ENCODE data around the gene MBP.

MBP gene

GRCh38 chr18:76943542-76944339 lies 188.8 kb downstream of the MBP start:
- DNase-seq (ENCODE audit: low read depth), result no peak

- no peak for DNase-seq (ENCODE audit: low read depth)
Measured at GRCh38 chr18:76941284-76941683, 191.3 kb downstream of the MBP start.

GRCh38 chr18:76938619-76939018 lies 194.0 kb downstream of the MBP start:
- DNase-seq (ENCODE audit: low read depth), result no peak

DNA sequence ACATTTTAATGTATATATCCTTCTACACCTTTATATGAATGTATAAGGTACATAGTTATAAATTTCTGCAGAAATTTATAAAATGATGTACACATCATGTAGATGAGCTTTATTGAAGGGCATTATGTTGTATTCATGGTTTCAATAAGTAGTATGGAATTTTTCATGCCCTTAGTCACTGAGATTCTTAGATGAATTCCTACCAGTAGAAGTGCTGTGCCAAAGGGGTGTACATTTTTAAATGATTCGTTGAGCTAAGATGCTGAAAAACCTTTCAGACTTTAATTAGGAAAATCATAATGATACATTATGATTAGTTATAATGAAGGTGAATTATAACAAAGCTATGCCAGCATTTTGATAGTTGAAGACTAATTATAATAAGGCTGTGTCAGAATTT lies 195.0 kb downstream of the MBP start:
- no peak for DNase-seq (ENCODE audit: low read depth)

DNA sequence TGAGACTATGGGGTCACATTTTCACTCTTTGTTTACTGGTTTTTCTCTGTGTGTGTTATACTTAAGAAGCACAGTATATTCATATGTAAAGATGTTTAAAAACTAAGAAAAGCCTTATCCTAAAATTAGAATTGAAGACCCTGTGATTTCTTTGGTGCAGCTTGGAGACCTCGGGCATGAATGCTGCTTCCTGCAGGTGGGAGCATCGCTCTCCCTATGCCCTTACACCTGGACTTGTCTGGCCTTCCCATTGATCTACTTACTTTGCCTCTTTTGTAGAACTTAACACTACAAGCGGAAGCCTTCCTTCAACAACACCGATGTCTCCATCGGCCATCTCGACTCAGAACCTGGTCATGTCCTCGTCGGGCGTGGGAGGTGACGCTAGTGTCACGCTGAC lies 195.7 kb downstream of the MBP start:
- DNase-seq (ENCODE audit: low read depth), result no peak

DNA sequence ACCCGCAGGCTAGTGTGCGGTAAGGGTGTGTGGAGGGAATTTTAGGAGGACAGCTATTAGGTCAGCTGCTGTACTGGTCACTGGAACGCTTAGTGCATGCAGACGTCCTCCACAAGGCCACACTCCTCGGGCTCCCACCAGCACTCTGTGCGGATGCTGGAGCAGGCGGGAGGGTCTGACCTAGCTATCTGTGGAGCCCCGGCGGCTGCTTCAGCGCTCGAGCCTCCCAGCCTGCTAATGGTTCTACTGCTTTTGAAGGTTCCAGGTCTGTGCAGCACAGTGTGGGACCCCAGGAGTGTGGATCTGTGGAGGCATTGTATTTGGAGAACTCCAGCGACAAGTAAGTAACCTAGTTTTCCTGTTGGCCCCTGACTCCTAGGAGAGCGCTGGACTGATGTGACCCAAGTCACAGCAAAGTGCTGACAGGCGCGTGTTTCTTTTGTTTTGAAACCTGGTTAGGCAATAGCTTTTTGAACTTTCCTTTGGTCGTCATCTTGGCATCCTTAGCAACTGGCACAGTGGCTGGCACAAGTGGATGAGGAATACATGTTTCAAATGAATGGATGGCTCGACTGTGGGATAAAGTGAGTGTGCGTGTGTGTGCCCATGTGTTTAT lies 196.8 kb downstream of the MBP start:
- DNase-seq (ENCODE audit: low read depth), result no peak

GRCh38 chr18:76932026-76932819 lies 200.4 kb downstream of the MBP start:
- DNase-seq (ENCODE audit: low read depth), result no peak

GRCh38 chr18:76931171-76931570 lies 201.4 kb downstream of the MBP start:
- no peak for DNase-seq (ENCODE audit: low read depth)

Measured in CMK (cell line).